ENCODE data around the gene ANXA9.

Gene ANXA9

DNA sequence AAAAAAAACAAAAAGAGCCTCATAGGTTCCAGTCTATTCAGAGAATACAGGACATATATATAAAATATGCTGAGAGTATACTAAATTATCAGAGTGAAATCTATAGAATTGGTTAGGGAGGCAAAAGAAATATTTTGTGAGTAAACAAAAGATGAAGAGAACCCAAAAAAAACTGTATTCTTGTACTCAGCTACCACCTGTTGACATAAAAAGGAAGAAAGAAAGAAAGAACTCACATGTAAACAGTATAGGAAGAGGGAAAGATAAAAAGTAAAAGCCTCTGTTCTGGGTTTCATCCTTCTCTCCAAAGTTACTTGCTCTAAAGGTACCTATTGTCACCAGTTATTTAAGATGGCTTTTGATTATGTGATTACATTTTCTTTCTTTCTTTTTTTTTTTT is 44.4 kb downstream of the ANXA9 start:
- TF ChIP-seq NFIC (IDR thresholded peaks at IDR 0.05) (no peak), CEBPB (IDR thresholded peaks at IDR 0.05) (no peak), YY1 (IDR thresholded peaks at IDR 0.05; ENCODE audit: low read depth) (no peak), FOXM1 (IDR thresholded peaks at IDR 0.05; ENCODE audit: borderline replicate concordance, low read depth) (no peak), TCF12 (IDR thresholded peaks at IDR 0.05; ENCODE audit: low read depth) (no peak), TEAD4 (IDR thresholded peaks at IDR 0.05) (no peak), CREB1 (IDR thresholded peaks at IDR 0.05; ENCODE audit: low read depth) (no peak), EGR1 (IDR thresholded peaks at IDR 0.05) (no peak), MAX (IDR thresholded peaks at IDR 0.05) (no peak), ZBTB7A (IDR thresholded peaks at IDR 0.05; ENCODE audit: low read depth) (no peak), RAD21 (IDR thresholded peaks at IDR 0.05; ENCODE audit: low read depth) (no peak), EP300 (IDR thresholded peaks at IDR 0.05; ENCODE audit: borderline replicate concordance) (no peak), TAF1 (IDR thresholded peaks at IDR 0.05; ENCODE audit: low read depth) (no peak)
- TF ChIP-seq, protein P1, sequence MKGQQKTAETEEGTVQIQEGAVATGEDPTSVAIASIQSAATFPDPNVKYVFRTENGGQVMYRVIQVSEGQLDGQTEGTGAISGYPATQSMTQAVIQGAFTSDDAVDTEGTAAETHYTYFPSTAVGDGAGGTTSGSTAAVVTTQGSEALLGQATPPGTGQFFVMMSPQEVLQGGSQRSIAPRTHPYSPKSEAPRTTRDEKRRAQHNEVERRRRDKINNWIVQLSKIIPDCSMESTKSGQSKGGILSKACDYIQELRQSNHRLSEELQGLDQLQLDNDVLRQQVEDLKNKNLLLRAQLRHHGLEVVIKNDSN (IDR thresholded peaks at IDR 0.05), result no peak
- TF ChIP-seq, protein P2, sequence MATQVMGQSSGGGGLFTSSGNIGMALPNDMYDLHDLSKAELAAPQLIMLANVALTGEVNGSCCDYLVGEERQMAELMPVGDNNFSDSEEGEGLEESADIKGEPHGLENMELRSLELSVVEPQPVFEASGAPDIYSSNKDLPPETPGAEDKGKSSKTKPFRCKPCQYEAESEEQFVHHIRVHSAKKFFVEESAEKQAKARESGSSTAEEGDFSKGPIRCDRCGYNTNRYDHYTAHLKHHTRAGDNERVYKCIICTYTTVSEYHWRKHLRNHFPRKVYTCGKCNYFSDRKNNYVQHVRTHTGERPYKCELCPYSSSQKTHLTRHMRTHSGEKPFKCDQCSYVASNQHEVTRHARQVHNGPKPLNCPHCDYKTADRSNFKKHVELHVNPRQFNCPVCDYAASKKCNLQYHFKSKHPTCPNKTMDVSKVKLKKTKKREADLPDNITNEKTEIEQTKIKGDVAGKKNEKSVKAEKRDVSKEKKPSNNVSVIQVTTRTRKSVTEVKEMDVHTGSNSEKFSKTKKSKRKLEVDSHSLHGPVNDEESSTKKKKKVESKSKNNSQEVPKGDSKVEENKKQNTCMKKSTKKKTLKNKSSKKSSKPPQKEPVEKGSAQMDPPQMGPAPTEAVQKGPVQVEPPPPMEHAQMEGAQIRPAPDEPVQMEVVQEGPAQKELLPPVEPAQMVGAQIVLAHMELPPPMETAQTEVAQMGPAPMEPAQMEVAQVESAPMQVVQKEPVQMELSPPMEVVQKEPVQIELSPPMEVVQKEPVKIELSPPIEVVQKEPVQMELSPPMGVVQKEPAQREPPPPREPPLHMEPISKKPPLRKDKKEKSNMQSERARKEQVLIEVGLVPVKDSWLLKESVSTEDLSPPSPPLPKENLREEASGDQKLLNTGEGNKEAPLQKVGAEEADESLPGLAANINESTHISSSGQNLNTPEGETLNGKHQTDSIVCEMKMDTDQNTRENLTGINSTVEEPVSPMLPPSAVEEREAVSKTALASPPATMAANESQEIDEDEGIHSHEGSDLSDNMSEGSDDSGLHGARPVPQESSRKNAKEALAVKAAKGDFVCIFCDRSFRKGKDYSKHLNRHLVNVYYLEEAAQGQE (IDR thresholded peaks at IDR 0.05; ENCODE audit: low read depth), result no peak

- TF ChIP-seq EGR1 (IDR thresholded peaks at IDR 0.05), result no peak
- TF ChIP-seq TEAD4 (IDR thresholded peaks at IDR 0.05), result no peak
- TF ChIP-seq FOXM1 (IDR thresholded peaks at IDR 0.05; ENCODE audit: borderline replicate concordance, low read depth), result no peak
These were observed 50.1 kb downstream of the ANXA9 start for GRCh38 chr1:151032164-151032563.

GRCh38 chr1:151035167-151035566 is 53.1 kb downstream of the ANXA9 start:
- TF ChIP-seq, protein P2 (IDR thresholded peaks at IDR 0.05; ENCODE audit: low read depth), result no peak
- TF ChIP-seq MAX (IDR thresholded peaks at IDR 0.05) (no peak), TEAD4 (IDR thresholded peaks at IDR 0.05) (no peak), TCF12 (IDR thresholded peaks at IDR 0.05; ENCODE audit: low read depth) (no peak), CREB1 (IDR thresholded peaks at IDR 0.05; ENCODE audit: low read depth) (no peak), FOXM1 (IDR thresholded peaks at IDR 0.05; ENCODE audit: borderline replicate concordance, low read depth) (no peak), NFIC (IDR thresholded peaks at IDR 0.05) (no peak), YY1 (IDR thresholded peaks at IDR 0.05; ENCODE audit: low read depth) (no peak), CEBPB (IDR thresholded peaks at IDR 0.05) (no peak), RAD21 (IDR thresholded peaks at IDR 0.05; ENCODE audit: low read depth) (no peak), ZBTB7A (IDR thresholded peaks at IDR 0.05; ENCODE audit: low read depth) (no peak), TAF1 (IDR thresholded peaks at IDR 0.05; ENCODE audit: low read depth) (no peak), EGR1 (IDR thresholded peaks at IDR 0.05) (no peak), EP300 (IDR thresholded peaks at IDR 0.05; ENCODE audit: borderline replicate concordance) (no peak)
- TF ChIP-seq, protein P1 (IDR thresholded peaks at IDR 0.05), result no peak

GRCh38 chr1:151036356-151036755 is 54.3 kb downstream of the ANXA9 start, which contains the start of gene BNIPL:
TSS of gene BNIPL (plus strand) at chr1:151036586. CDS start at chr1:151036726, 140 bp downstream.
- TF ChIP-seq EGR1 (IDR thresholded peaks at IDR 0.05) (peak; percentile 39; the same call in 1 of the 2 replicates), YY1 (IDR thresholded peaks at IDR 0.05; ENCODE audit: low read depth) (no peak), TEAD4 (IDR thresholded peaks at IDR 0.05) (no peak), EP300 (IDR thresholded peaks at IDR 0.05; ENCODE audit: borderline replicate concordance) (no peak), TCF12 (IDR thresholded peaks at IDR 0.05; ENCODE audit: low read depth) (0 out of 2 replicates have a peak, but pooled peaks have one; percentile 23), CREB1 (IDR thresholded peaks at IDR 0.05; ENCODE audit: low read depth) (no peak), TAF1 (IDR thresholded peaks at IDR 0.05; ENCODE audit: low read depth) (no peak), RAD21 (IDR thresholded peaks at IDR 0.05; ENCODE audit: low read depth) (no peak), MAX (IDR thresholded peaks at IDR 0.05) (no peak), CEBPB (IDR thresholded peaks at IDR 0.05) (no peak), FOXM1 (IDR thresholded peaks at IDR 0.05; ENCODE audit: borderline replicate concordance, low read depth) (no peak), ZBTB7A (IDR thresholded peaks at IDR 0.05; ENCODE audit: low read depth) (no peak), NFIC (IDR thresholded peaks at IDR 0.05) (no peak)
- TF ChIP-seq, protein P1 (IDR thresholded peaks at IDR 0.05), result no peak
- TF ChIP-seq, protein P2 (IDR thresholded peaks at IDR 0.05; ENCODE audit: low read depth), result no peak
